NOMO-1 treated with dmso at 0.1 percent for 144 hours (cell line): ENCODE data around the gene RNU6-1.

Experiments
- DNase-seq: peaks from one replicate; lab custom pipeline; 2025; ENCODE audit not compliant: unreplicated experiment; lab: John Stamatoyannopoulos, UW

Gene RNU6-1

DNA sequence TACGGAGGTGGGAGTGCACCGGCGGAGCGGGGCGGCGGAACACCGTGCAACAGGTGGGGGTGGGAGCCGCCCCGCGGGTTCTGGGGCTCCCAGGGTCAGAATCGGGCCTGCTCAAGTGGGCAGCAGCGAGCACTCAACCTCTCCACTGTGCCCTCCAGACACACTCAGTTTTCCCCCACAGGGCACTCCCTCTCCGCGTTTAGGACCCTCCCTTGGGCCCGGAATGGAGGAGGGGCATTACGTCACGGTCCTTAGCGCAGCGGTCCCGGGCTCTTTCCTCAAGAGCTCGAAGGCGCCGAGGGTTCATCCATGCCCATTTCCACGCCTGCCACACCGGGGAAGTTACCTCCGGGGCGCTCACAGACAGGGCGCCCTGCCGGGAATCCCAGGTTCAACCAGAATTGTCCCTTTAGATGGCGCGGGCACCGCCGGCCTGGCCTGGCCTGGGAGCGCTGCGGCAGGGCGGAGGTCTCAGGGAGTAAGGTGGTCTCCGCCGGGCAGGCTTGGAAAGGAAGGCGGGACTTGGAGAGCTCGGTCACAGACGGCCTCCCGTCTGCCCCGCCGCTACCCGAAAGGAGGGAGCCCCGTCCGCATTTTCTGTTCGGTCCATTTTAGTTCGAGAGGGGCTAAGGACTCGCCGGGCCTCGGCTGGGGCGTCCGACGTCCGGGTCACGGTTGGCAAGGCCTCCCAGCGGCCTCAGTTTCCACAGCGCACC is 5.1 kb downstream of the RNU6-1 start:
- DNase-seq: no peak

DNA sequence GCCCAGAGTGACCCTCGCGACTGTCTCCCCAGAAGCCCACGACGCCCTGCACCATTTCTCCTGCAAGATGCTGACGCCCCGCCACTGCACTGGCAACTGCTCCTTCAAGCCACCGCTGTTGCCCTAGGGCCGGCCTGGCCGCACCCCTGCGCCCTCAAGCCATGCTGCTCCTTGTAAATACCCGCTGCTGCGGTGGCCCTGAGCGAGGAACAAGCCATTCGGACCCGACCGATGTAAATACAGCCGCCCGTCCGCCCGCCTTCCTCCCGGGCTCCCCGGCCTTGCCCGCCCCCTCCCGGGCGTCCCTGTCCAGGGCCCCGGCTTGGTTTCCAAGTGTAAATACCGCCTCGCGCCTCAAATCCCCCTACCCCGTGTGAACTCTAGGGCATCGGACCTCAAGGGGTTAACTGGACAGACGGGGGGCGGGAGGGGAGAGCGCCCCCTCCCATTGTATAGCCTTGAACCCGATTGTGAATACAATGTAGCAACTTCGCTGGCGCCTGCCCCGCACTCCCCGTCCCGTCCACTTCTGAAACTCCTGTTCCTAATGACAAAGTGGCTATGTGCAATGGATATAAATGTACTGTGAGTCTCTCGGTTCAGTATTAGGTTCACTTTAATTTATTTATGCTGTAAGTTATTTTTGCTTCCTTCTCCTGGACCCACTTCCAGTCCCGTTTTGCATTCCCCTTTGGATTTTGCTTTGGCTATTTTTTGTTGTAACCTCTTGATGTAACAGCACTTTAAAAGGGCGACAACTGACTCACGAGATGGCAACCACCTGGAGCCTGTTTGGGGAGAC is 5.9 kb downstream of the RNU6-1 start:
- DNase-seq: peak; percentile 41

DNA sequence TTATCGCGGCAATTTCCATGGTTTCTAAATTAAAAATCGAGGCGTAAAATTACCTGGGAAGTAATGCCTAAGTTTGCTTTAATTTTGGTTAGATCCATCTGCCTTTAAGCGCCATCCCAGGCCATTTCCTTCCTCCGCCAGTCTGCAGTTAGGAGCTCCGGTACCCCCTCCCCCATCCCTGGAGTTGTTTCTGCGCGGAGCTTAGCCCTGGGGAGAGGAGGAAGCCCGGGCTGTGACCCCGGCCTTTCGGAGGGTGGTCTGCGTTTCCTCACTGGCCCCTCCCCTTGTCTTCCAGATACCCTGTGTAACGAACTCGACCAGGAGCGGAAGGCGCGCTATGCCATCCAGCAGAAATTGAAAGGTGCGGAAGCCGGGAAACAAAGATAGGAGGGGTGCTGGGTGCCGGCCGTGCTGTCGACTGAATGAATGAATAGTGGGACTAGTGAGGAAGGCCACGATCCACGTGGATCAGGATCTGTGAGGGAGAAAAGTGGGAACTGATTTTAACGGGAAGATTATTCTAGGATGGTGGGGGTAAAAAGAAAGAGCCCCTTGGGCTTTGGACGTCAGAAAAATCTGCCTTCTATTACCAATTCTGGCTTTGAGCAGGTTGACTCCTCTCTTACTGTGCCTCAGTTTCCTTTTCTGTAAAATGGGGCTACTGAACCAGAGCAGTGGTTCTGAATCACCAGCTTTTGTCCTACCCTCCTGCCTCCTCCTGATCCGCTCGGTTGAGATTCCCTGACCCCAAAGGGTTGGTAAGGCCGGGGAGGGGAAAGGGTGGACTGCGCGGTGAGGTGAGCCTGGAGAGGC is 6.7 kb downstream of the RNU6-1 start:
- DNase-seq: no peak

DNA sequence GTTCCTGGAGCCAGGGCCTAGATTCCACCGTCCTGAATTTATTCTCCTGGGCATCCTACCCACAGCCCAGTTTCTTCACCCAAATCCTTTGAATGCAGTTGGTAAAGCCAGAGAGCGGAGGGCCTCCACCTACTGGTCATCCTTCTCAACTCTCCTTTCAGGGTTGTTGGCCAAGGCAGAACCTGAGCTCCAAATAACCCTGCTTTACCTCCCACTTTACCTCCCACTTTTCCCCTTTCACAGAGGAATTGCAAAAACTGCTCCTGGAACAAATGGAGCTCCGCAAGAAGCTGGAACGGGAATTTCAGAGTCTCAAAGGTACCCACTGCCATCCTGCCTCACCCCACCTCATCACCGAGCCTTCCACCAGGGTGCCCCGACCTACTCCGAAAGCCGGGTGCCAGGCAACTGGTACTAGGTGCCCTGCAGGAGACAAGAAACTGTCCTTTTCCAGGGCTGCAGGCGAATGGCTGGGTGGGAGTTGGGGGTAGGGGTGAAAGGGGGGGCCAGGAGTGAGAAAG is 7.8 kb downstream of the RNU6-1 start:
- peak; percentile 12 for DNase-seq

DNA sequence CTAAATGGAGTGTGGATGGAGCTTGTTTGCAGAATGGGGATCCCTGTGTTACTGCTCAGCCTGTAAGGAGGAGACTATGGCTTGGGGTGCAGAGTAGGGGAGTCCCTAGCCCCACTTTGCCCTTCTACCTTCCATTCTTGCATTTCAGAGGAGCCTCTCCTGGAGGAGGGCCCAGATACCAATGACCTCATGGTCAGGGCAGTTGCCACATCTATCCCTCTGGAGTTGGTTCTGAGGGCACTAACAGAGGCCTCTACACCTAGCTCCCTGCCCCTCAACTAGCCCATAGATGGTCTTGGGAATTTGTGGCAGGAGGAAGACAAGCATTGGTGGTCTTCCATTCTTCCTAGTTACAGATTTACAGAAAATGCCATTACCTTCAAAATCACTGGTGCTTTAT is 8.5 kb downstream of the RNU6-1 start:
- no peak for DNase-seq

DNA sequence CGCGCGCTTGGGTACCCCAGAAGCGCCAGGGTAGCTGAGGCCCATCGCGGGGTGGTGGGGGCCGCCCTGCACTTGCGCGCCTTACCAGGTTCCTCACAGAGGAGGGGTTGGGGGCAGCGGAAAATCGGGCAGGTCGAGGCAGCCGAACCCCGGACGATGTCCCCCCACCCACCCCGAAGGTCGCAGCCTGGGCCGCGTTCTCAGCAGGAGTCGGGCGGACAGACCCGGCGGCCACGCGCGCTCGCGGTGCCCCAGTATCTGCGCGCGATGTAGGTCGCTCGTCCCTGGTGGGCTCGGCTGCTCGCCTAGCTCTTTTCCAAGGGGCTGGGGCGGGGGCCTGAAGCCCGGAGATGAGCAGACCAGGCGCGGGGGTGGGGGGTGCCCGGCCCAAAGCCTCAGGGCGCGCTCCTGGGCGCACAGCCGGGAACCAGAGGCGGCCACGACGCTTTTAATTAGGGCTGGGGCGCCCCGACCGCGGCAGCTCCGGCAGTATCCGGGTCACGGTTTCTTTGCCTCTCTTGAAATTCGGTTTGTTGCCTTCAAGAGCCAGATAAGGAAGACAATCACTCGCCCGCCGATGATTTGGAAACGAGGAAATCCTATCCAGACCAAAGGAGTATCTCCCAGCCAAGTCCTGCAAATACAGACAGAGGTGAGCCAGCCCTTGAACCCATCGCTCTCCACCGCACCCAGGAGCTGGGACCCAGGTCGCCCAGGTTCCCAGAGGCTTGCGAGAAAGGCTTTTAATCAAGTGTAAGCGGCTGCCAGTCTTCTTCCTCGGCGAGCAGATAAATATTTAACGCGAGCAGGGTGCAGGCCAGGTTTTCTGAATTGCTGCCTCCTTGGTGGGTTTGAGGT is 10.0 kb downstream of the RNU6-1 start:
- no peak for DNase-seq

DNA sequence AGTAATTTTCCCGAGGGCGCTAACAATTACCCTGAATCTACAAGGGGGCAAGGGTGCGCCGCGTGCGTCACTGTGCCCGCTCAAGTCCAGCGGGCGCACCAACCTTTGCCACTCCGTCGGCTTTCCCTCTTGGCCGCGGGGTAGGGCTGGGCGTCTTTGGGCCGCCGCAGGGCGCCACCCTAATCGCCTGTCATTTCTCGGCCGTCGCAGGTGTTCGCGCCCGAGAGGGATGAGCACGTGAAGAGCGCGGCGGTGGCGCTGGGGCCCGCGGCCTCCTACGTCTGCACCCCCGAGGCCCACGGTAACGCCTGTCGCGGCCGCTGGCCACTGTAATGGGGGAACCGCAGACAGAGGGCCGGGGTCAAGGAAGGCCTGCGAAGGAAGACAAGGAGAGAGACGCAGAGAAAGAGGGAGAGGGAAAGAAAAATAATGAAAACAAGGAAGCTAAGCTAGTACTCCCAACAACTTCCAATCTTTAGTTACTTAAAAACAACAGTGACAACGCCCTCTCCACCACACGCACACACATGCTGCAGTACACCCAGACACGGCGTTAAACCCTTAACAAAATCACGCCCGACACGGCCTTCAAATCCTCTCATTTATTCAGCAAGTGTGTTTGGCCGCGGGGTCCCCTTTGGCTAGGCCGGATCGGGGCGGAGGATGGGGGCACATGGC is 10.7 kb downstream of the RNU6-1 start:
- DNase-seq: no peak

DNA sequence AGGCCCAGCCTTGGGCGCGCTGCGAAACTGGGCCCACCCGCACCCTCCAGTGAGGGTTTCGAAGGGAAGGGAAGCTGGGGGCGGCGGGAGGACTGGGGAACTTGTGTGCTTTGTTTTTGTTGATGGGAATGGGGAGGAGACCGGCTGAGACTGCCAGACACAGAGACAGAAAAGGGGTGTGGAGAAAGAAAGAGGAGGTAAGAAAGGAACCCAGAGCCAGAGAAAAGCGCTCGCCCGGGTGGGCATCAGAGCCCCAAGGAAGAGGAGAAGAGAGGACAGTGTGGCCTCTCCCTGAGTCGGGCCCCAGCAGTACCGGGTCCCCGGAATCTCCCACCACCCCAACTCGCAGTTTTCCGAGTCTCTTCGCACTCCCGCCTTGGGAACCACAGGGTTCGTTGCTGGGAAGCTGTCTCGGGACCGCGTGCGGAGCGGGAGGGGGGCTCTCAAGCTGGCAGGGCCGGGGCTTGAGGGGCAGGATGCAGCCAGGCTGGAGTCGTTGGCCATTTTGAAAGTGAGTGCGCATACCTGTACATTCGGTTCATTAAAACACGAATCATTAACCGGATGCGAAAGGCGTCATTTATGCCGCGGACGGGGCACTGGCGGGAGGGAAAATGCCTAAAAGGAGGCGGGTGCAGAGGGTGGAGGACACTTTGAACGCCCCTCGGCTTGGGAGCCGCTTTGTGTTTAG is 11.4 kb downstream of the RNU6-1 start:
- DNase-seq: no peak

DNA sequence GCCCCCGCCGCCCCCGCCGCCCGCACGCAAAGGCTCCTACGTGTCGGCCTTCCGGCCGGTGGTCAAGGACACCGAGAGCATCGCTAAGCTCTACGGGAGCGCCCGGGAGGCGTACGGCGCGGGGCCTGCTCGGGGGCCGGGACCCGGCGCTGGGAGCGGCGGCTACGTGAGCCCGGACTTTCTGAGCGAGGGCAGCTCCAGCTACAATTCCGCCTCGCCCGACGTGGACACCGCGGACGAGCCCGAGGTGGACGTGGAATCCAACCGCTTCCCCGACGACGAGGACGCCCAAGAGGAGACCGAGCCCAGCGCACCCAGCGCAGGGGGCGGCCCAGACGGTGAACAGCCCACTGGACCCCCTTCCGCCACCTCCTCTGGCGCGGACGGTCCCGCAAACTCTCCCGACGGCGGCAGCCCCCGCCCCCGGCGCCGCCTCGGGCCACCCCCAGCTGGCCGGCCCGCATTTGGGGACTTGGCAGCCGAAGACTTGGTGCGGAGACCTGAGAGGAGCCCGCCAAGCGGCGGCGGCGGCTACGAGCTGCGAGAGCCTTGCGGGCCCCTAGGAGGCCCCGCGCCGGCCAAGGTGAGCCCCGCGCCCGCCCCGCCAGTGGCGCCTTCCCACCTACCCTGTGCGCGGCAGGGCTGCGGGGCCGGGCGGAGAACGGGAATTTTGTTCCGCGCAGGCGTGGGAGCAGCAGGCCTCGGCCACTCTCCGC is 12.1 kb downstream of the RNU6-1 start:
- DNase-seq: no peak

DNA sequence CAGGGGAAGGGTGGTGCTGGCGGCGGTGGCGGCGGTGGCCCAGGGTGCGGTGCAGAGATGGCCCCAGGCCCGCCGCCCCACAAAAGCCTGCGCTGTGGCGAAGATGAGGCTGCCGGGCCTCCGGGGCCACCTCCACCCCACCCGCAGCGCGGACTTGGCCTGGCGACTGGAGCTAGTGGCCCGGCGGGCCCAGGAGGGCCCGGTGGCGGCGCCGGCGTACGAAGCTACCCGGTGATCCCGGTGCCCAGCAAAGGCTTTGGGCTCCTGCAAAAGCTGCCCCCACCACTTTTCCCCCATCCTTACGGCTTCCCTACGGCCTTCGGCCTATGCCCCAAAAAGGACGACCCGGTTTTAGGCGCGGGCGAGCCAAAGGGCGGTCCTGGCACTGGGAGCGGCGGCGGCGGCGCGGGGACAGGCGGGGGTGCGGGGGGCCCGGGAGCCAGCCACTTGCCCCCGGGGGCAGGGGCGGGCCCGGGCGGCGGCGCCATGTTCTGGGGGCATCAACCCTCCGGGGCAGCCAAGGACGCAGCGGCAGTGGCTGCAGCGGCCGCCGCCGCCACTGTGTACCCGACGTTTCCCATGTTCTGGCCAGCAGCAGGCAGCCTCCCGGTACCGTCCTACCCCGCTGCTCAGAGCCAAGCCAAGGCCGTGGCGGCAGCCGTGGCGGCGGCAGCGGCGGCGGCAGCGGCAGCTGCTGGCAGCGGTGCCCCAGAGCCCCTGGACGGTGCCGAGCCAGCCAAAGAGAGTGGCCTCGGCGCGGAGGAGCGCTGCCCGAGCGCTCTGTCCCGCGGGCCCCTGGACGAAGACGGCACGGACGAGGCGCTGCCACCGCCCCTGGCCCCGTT is 12.9 kb downstream of the RNU6-1 start:
- no peak for DNase-seq

DNA sequence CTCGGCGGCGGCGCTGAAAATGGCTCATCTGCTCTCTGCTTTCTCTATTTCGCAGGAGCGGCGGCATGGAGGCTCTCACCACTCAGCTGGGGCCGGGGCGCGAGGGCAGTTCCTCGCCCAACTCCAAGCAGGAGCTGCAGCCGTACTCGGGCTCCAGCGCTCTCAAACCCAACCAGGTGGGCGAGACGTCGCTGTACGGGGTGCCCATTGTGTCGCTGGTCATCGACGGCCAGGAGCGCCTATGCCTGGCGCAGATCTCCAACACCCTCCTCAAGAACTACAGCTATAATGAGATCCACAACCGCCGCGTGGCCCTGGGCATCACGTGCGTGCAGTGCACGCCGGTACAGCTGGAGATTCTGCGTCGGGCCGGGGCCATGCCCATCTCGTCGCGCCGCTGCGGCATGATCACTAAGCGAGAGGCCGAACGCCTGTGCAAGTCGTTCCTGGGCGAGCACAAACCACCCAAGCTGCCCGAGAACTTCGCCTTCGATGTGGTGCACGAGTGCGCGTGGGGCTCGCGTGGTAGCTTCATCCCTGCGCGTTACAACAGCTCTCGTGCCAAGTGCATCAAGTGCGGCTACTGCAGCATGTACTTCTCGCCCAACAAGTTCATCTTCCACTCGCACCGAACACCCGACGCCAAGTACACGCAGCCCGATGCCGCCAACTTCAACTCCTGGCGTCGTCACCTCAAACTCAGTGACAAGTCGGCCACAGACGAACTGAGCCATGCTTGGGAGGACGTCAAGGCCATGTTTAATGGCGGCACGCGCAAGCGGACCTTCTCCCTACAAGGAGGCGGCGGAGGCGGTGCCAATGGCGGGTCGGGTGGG is 13.7 kb downstream of the RNU6-1 start:
- DNase-seq: no peak

DNA sequence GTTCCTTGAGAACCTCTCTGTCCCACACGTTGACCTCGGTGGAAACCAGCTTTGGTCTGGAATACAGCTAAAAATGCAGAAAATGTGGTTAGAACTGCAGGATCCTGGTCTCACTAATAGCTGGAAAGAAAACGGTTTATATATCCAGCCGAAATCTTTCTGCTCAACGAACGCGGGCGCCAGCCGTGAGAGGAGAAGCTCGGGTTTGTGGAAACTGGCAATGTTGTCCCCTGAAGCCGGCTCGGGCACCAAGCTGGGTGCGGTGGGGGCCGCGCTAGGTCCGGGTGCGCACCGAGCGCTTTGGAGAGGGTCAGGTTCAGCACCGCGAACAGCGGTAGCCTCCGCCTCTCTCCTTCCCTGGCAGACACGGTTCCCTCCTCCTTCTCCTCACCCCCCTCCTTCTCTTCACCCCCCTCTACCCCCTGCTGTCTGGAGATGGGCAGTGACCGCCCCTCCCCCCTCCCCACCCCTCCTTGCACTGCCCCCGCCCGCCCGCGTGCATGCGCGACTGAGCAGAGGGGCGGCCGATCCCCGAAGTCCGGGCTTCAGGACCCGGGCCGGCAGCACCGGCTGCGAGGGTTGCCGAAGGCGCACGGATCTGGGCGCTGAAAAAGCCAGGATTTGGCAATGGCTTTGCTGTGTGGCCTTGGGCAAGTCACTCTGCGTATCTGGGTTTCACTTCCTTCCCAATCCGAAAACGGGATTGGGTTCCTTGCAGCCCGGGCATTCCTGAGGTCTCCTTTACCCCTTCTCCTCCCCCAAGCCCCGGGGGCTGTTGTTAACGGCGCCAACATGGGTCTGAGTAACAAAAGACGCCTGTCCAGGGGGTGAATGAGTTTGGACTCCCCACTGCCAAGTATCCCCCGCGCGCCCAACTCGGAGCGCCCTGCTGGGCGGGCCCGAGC is 14.6 kb downstream of the RNU6-1 start, which contains the start of gene SKOR1:
TSS of gene SKOR1 (plus strand) at position 534 of the 905 bp plus-strand sequence. CDS start at position 628, 94 bp downstream.
- DNase-seq: no peak

DNA sequence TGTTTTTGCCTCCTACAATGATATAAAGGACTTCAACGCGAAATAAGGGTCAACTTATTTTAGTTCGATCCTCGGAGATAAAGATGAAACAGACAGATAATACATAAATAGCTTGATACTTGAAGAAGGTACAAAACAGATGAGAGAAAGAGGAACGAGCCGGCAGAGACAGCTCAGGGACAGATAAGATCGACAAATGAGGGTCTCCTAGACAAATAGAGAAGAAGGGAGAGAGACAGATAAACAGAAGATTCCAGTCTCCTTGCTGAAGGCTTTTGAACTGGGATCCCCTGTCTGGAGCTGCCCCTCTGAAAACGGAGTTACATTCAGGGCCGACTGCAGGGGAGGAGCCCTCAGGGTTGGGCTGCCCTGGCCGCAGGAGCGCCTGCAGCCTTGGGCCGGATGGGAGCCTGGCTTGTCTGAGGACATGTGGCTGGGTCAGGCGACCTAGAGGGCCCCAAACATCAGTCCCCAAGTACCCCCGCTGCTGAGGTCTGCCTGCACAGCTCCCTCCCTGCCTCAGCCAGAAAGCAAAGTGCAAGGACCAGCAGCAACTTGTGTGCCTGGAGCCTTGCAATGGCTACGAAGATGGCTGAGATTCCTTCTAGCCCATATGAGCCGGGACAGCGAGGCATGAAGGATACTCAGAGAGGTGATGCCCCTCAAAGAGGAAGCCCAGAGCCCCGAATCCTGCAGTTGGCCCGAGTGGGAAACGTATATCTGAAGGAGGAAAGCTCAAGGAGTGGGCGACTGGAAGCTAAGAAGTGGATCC is 15.5 kb downstream of the RNU6-1 start:
- DNase-seq: no peak

DNA sequence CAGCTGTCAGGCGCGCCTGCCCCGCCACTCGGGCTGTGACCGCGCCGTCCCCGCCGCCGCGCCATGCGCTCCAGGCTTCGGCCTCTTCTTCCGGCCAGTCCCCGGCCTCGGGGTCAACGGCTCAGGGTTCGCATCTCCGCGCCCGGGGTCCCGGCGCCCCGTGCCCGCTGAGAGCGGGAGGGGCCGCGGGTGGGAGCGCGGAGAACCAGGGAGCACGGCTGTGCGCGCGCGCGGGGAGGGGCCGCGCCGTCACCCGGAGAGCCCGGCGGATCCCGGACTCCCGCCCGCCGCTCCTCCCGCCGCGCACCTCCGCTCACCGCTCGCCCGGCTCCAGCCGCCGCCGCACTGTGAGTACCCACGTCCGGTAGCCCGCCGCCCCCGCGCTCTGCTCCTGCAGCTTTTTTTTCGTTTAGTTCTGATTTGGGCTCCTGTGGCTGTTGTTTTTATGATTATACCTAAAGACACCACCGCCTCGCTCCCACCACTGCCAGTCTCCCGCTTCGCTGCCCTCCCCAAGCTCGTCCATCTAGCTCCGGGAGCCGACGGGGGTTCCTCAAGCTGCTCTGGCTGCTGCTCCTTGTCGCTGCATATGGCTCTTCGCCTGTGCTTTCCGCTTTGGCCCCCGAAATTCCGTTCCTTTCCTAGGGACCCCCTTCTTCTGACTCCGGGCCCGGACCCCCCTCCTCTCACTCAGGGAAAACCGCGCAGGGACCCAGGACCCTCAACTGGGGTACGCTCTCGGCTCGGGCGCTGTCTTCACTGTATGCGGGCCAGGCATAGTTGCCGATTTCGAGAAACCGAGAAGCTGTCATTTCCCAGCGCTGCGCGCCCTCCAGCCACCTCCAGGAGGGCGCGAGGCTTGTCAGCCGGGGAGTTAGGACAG is 16.3 kb downstream of the RNU6-1 start:
- no peak for DNase-seq
